Left lung (tissue), 10 donors: ENCODE data around the gene NEURL1. TPM values are rescaled to one million over a fixed set of nuclear protein-coding genes. Genes with fewer than 3 reads are reported as not detected.

Experiments
- ATAC-seq: fragments of 200-7000 bp; cut with Tn5 transposase; one replicate; pipeline ENCODE4 v1.9.1; 2020; ENCODE audit warnings: moderate library complexity
- DNase-seq, 4 donors: peaks; one replicate each; pipeline ENCODE4 v3.0.0-alpha.2; 2013 to 2020
- H3K27ac ChIP-seq, 2 donors: fragments of 200-600 bp; sonication (generic) in 1 of 2; one replicate each; pipeline versions ENCODE4 v1.5.0 to v1.8.0; 2020 to 2021
- H3K27me3 ChIP-seq, 2 donors: fragments of 200-600 bp; sonication (generic) in 1 of 2; one replicate each; pipeline versions ENCODE4 v1.5.0 to v1.8.0; 2020 to 2021
- H3K36me3 ChIP-seq, 2 donors: fragments of 200-600 bp; sonication (generic) in 1 of 2; one replicate each; pipeline versions ENCODE4 v1.5.0 to v1.8.0; 2020 to 2021
- H3K4me1 ChIP-seq, 2 donors: fragments of 200-600 bp; one replicate each; pipeline ENCODE4 v1.8.0; 2021
- H3K4me3 ChIP-seq, 2 donors: fragments of 200-600 bp; sonication (generic) in 1 of 2; one replicate each; pipeline versions ENCODE4 v1.5.0 to v1.8.0; 2020 to 2021; ENCODE audit warnings: mild to moderate bottlenecking in 1 of 2
- H3K9me3 ChIP-seq, 2 donors: fragments of 200-600 bp; sonication (generic) in 1 of 2; one replicate each; pipeline versions ENCODE4 v1.5.0 to v1.8.0; 2020 to 2021
- intact Hi-C, 2 donors: fragments of 100-400 bp; cut with DNase I; formaldehyde crosslinking; loops; one replicate each; pipeline versions ENCODE4 v1.11.2 to v1.14.2; 2022
- polyA plus RNA-seq, 6 donors: library from polyadenylated mRNA; unstranded; fragments of 120-200 nt; gene quantifications; one replicate each; pipeline ENCODE4 v1.2.1, GENCODE V29; 2013; ENCODE audit not compliant: insufficient read length in 6 of 6
- total RNA-seq, 2 donors: library from RNA; stranded (reverse); fragmentation: NEBNext Ultra II Directional; extraction: Animal tissue kit (Norgen Biotek cat#: 25700); gene quantifications; one replicate each; pipeline ENCODE4 v1.2.1, GENCODE V29; 2021
- TF ChIP-seq, protein P1 (sequence below), 2 donors: fragments of 200-600 bp; sonication (generic) in 1 of 2; IDR thresholded peaks; one replicate each; pipeline versions ENCODE4 v1.5.0 to v1.8.0; 2021; ENCODE audit warnings: antibody characterized with exemption in 2 of 2
- donor health status: DM: no; HTN: yes; CAD: no.
- donor health status: DM: no; HTN: no; CAD: no.

NEURL1 gene
- total and polyA plus RNA-seq, 8 donors = 0.76 to 2.1 (median 1.4) TPM

DNA sequence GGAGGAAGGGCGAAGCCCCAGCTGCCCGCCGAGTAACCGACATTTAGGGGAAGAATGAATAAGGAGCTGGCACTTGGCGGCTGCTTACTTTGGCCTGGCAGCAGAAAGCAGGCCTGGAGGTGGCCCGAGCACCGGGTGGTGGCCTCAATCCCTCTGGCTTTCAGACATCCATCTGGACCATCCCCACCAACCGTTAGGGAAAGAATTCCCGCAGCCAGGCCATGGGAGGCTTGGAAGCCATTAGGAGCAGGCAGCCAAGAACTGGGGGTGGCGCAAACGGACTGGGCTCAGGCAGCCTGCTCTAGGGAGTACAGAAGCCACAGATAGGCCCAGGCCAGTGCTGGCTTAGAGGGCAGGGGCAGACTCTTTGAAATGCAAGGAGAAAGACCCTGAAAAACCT, 132.7 kb downstream of the NEURL1 start:
- intact Hi-C loops = no loop called here
- no peaks in the 10 kb centered on the region for H3K9me3 ChIP-seq
- H3K27ac ChIP-seq = no peak overlapping the region
- ATAC-seq (no peak), DNase-seq (no peak)
- peaks cover 0 to 55% of the 10 kb centered on the region in 2 donors for H3K36me3 ChIP-seq
- no peaks in the 10 kb centered on the region for H3K27me3 ChIP-seq
- H3K4me1 ChIP-seq = no peaks in the 10 kb centered on the region
- no peak overlapping the region for H3K4me3 ChIP-seq
- TF ChIP-seq, protein P1, sequence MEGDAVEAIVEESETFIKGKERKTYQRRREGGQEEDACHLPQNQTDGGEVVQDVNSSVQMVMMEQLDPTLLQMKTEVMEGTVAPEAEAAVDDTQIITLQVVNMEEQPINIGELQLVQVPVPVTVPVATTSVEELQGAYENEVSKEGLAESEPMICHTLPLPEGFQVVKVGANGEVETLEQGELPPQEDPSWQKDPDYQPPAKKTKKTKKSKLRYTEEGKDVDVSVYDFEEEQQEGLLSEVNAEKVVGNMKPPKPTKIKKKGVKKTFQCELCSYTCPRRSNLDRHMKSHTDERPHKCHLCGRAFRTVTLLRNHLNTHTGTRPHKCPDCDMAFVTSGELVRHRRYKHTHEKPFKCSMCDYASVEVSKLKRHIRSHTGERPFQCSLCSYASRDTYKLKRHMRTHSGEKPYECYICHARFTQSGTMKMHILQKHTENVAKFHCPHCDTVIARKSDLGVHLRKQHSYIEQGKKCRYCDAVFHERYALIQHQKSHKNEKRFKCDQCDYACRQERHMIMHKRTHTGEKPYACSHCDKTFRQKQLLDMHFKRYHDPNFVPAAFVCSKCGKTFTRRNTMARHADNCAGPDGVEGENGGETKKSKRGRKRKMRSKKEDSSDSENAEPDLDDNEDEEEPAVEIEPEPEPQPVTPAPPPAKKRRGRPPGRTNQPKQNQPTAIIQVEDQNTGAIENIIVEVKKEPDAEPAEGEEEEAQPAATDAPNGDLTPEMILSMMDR (IDR thresholded peaks at IDR 0.05) = no peak

GRCh38 chr10:103627111-103627892, 133.8 kb downstream of the NEURL1 start:
- no peak for DNase-seq
- no peaks in the 10 kb centered on the region for H3K27me3 ChIP-seq
- no peak overlapping the region for H3K27ac ChIP-seq
- H3K4me3 ChIP-seq = no peak overlapping the region
- H3K4me1 ChIP-seq = no peaks in the 10 kb centered on the region
- H3K9me3 ChIP-seq = no peaks in the 10 kb centered on the region
- ATAC-seq = no peak
- intact Hi-C loops = no loop called here
- peaks cover 0 to 53% of the 10 kb centered on the region in 2 donors for H3K36me3 ChIP-seq
- TF ChIP-seq, protein P1 (IDR thresholded peaks at IDR 0.05) = no peak

GRCh38 chr10:103627893-103628292, 134.4 kb downstream of the NEURL1 start:
- H3K4me3 ChIP-seq = no peak overlapping the region

DNA sequence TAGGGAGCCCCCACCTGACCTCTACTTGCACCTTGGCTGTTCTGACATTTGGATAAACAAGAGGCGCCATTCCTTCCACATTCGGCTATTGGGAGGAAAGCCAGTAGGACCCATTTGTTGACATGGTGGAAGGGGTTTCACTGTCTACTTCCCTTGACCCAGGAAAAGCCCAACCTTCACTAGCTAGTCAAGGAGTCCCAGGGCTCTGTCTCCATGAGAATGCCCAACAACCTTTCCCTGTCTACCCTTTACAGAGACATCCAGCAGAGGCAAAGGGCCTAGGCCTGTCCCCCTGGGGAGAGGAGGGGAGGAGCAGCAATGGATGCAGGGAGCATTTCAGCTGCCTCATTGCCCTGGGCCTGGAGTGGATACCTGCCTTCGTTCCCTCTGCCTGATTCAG, 136.1 kb downstream of the NEURL1 start:
- TF ChIP-seq, protein P1 (IDR thresholded peaks at IDR 0.05) = no peak
- ATAC-seq = no peak
- H3K4me3 ChIP-seq = no peak overlapping the region
- no peaks in the 10 kb centered on the region for H3K9me3 ChIP-seq
- peak in 1 of 4 donors; percentile 11 for DNase-seq
- no peaks in the 10 kb centered on the region for H3K4me1 ChIP-seq
- H3K27me3 ChIP-seq = no peaks in the 10 kb centered on the region
- H3K27ac ChIP-seq = no peak overlapping the region
- intact Hi-C loops = no loop called here
- H3K36me3 ChIP-seq = peaks cover 0 to 36% of the 10 kb centered on the region in 2 donors

More at GRCh38 chr10:103627893-103628292, 134.4 kb downstream of the NEURL1 start:
- Histone ChIP-seq H3K36me3 (peaks cover 0 to 49% of the 10 kb centered on the region in 2 donors), H3K9me3 (no peaks in the 10 kb centered on the region), H3K27ac (no peak overlapping the region), H3K27me3 (no peaks in the 10 kb centered on the region), H3K4me1 (no peaks in the 10 kb centered on the region)
- DNase-seq (no peak), ATAC-seq (no peak)
- TF ChIP-seq, protein P1 (IDR thresholded peaks at IDR 0.05) = no peak
- intact Hi-C loops = no loop called here

GRCh38 chr10:103630156-103630555, 136.7 kb downstream of the NEURL1 start:
- peaks cover 0 to 36% of the 10 kb centered on the region in 2 donors for H3K36me3 ChIP-seq
- ATAC-seq (no peak), DNase-seq (peak in 1 of 4 donors; percentile 12)
- H3K4me1 ChIP-seq = no peaks in the 10 kb centered on the region
- no peaks in the 10 kb centered on the region for H3K27me3 ChIP-seq
- intact Hi-C loops = no loop called here
- H3K9me3 ChIP-seq = no peaks in the 10 kb centered on the region
- H3K4me3 ChIP-seq = no peak overlapping the region
- TF ChIP-seq, protein P1 (IDR thresholded peaks at IDR 0.05) = no peak
- no peak overlapping the region for H3K27ac ChIP-seq
